ENCODE measurements around the gene ADCY9. TPM values are rescaled to one million over a fixed set of nuclear protein-coding genes. Genes with fewer than 3 reads are reported as not detected.

Gene ADCY9
- total RNA-seq, 2 experiments from 2014 or later: 7.1 to 7.4 TPM

- ChIA-PET CTCF (no interaction called here), POLR2A (no interaction called here)
- Histone ChIP-seq H3K9me3 (ENCODE audit: control insufficient read depth in 1 of 2, insufficient read depth in 1 of 2, low read length in 2 of 2) (no peaks in the 10 kb centered on the region), H3K27ac (ENCODE audit: low read depth in 1 of 2, low read length in 2 of 2) (no peak overlapping the region), H3K4me1 (ENCODE audit: insufficient read depth, low read length) (peaks cover 32% of the 10 kb centered on the region), H3K4me3 (ENCODE audit: low read length) (no peak overlapping the region), H3K27me3 (ENCODE audit: control insufficient read depth in 1 of 2, insufficient read depth in 2 of 2, low read length in 2 of 2) (no peaks in the 10 kb centered on the region), H3K36me3 (ENCODE audit: insufficient read depth, low read length) (no peaks in the 10 kb centered on the region)
- intact Hi-C loops (cut with DNase I, micrococcal nuclease): no loop called here
- DNase-seq (no peak), ATAC-seq (ENCODE audit: poor library complexity) (no peak)
- Mint-ChIP-seq H3K36me3 (ENCODE audit: low read depth) (no peaks in the 10 kb centered on the region), H3K4me3 (no peak overlapping the region), H3K9me3 (no peaks in the 10 kb centered on the region), H3K27ac (no peak overlapping the region), H3K27me3 (no peaks in the 10 kb centered on the region), H3K4me1 (ENCODE audit: low read depth) (peaks cover 39% of the 10 kb centered on the region)
- no peak for TF ChIP-seq CTCF (IDR thresholded peaks at IDR 0.05)
These were observed 6.9 kb downstream of the ADCY9 start for GRCh38 chr16:4109250-4109736.

GRCh38 chr16:4106516-4106915, 9.7 kb downstream of the ADCY9 start:
- H3K27ac Mint-ChIP-seq: no peak overlapping the region

GRCh38 chr16:4105848-4106247, 10.4 kb downstream of the ADCY9 start:
- no peak overlapping the region for H3K4me3 Mint-ChIP-seq
- no peaks in the 10 kb centered on the region for H3K9me3 Mint-ChIP-seq
- H3K36me3 Mint-ChIP-seq (ENCODE audit: low read depth): no peaks in the 10 kb centered on the region
- Histone ChIP-seq H3K4me3 (ENCODE audit: low read length) (no peak overlapping the region), H3K36me3 (ENCODE audit: insufficient read depth, low read length) (peaks cover 3% of the 10 kb centered on the region), H3K27ac (ENCODE audit: low read depth in 1 of 2, low read length in 2 of 2) (no peak overlapping the region), H3K4me1 (ENCODE audit: insufficient read depth, low read length) (peaks cover 8% of the 10 kb centered on the region), H3K27me3 (ENCODE audit: control insufficient read depth in 1 of 2, insufficient read depth in 2 of 2, low read length in 2 of 2) (no peaks in the 10 kb centered on the region), H3K9me3 (ENCODE audit: control insufficient read depth in 1 of 2, insufficient read depth in 1 of 2, low read length in 2 of 2) (no peaks in the 10 kb centered on the region)
- intact Hi-C loops (cut with DNase I, micrococcal nuclease): no loop called here
- TF ChIP-seq CTCF (IDR thresholded peaks at IDR 0.05): no peak
- peaks cover 6% of the 10 kb centered on the region for H3K4me1 Mint-ChIP-seq (ENCODE audit: low read depth)
- no peak overlapping the region for H3K27ac Mint-ChIP-seq
- POLR2A ChIA-PET: no interaction called here
- ATAC-seq (ENCODE audit: poor library complexity) (no peak), DNase-seq (no peak)
- CTCF ChIA-PET: no interaction called here
- no peaks in the 10 kb centered on the region for H3K27me3 Mint-ChIP-seq

More at GRCh38 chr16:4106516-4106915, 9.7 kb downstream of the ADCY9 start:
- DNase-seq: no peak
- Histone ChIP-seq H3K4me3 (ENCODE audit: low read length) (no peak overlapping the region), H3K27me3 (ENCODE audit: control insufficient read depth in 1 of 2, insufficient read depth in 2 of 2, low read length in 2 of 2) (no peaks in the 10 kb centered on the region), H3K36me3 (ENCODE audit: insufficient read depth, low read length) (peaks cover 3% of the 10 kb centered on the region), H3K27ac (ENCODE audit: low read depth in 1 of 2, low read length in 2 of 2) (no peak overlapping the region), H3K9me3 (ENCODE audit: control insufficient read depth in 1 of 2, insufficient read depth in 1 of 2, low read length in 2 of 2) (no peaks in the 10 kb centered on the region), H3K4me1 (ENCODE audit: insufficient read depth, low read length) (peaks cover 12% of the 10 kb centered on the region)
- H3K9me3 Mint-ChIP-seq: no peaks in the 10 kb centered on the region
- no peak overlapping the region for H3K4me3 Mint-ChIP-seq
- H3K27me3 Mint-ChIP-seq: no peaks in the 10 kb centered on the region
- no peak for TF ChIP-seq CTCF (IDR thresholded peaks at IDR 0.05)
- no peaks in the 10 kb centered on the region for H3K36me3 Mint-ChIP-seq (ENCODE audit: low read depth)
- POLR2A ChIA-PET: no interaction called here
- intact Hi-C loops (cut with DNase I, micrococcal nuclease): no loop called here
- ATAC-seq (ENCODE audit: poor library complexity): no peak
- peaks cover 13% of the 10 kb centered on the region for H3K4me1 Mint-ChIP-seq (ENCODE audit: low read depth)
- CTCF ChIA-PET: interaction anchor here (0.6 kb wide), 1 partner anchor 19 kb away, joined by 3 read pairs; no protein-coding TSS in a partner anchor
